ENCODE data around the gene TMEM63B. TPM values are rescaled to one million over a fixed set of nuclear protein-coding genes. Genes with fewer than 3 reads are reported as not detected.
A peak's percentile ranks its signal among the peaks of the same experiment; 100 is the strongest.
"Not testable (repeated sequence)": the region's sequence is repeated elsewhere in the genome, so short reads cannot be mapped to it uniquely, and the experiment has no call there.

Gene TMEM63B
- total RNA-seq, 1 donor from 2014 or later = 46.7 TPM

- DNase-seq (ENCODE audit: low read depth) = no peak
These were observed 15.5 kb downstream of the TMEM63B start for GRCh38 chr6:44142835-44143234.

- DNase-seq (ENCODE audit: low read depth) = no peak
These were observed 16.4 kb downstream of the TMEM63B start for GRCh38 chr6:44143731-44144130.

GRCh38 chr6:44144536-44144935, 17.2 kb downstream of the TMEM63B start:
- DNase-seq (ENCODE audit: low read depth) = not testable (repeated sequence)

GRCh38 chr6:44145839-44146238, 18.5 kb downstream of the TMEM63B start:
- DNase-seq (ENCODE audit: low read depth) = no peak

DNA sequence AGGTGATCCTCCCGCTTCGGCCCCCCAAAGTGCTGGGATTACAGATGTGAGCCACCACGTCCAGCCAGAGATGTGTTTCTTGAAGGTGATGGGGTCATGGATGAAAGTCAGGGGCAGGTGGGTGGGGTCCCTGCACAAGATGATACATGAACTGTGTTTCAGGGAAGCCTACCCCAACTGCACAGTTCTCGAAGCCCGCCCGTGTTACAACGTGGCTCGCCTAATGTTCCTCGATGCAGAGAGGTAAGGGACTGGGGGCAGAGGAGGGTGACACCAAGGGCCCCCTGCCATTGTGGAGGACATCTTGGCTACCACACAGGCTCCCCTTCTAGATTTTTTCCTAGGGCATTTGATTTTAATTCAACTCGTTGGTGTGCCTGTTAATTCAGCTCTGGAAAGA, 19.3 kb downstream of the TMEM63B start:
- DNase-seq (ENCODE audit: low read depth) = no peak

GRCh38 chr6:44147256-44147655, 19.9 kb downstream of the TMEM63B start:
- no peak for DNase-seq (ENCODE audit: low read depth)

GRCh38 chr6:44148306-44148705, 21.0 kb downstream of the TMEM63B start:
- no peak for DNase-seq (ENCODE audit: low read depth)

DNA sequence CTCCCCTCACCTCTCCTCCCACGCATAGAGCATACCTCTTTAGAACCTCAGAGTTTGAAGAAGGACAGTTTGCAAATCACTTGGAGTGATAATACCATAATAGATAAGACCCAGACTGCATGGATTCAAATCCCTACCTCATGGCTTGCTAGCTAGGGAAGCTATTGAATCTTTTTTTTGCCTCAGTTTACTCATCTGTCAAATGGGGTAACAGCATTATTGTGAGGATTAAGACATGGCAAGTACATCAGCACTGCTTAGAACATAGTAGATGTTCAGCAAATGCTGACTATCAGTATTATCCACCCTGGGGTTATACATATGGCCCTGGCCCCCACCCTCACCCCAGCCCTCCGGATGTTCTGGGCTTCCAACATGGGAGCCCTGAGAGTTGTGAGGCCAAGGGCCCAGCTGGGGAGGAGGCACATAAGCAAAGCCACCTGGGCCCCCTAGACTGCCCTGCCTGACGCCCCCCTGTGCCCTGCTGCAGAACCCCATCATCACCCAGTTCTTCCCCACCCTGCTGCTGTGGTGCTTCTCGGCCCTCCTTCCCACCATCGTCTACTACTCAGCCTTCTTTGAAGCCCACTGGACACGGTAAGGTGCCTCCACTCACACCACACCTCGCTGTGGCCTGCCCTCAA, 22.1 kb downstream of the TMEM63B start:
- DNase-seq (ENCODE audit: low read depth) = no peak

- DNase-seq (ENCODE audit: low read depth) = no peak
These were observed 23.1 kb downstream of the TMEM63B start for GRCh38 chr6:44150317-44150917.

DNA sequence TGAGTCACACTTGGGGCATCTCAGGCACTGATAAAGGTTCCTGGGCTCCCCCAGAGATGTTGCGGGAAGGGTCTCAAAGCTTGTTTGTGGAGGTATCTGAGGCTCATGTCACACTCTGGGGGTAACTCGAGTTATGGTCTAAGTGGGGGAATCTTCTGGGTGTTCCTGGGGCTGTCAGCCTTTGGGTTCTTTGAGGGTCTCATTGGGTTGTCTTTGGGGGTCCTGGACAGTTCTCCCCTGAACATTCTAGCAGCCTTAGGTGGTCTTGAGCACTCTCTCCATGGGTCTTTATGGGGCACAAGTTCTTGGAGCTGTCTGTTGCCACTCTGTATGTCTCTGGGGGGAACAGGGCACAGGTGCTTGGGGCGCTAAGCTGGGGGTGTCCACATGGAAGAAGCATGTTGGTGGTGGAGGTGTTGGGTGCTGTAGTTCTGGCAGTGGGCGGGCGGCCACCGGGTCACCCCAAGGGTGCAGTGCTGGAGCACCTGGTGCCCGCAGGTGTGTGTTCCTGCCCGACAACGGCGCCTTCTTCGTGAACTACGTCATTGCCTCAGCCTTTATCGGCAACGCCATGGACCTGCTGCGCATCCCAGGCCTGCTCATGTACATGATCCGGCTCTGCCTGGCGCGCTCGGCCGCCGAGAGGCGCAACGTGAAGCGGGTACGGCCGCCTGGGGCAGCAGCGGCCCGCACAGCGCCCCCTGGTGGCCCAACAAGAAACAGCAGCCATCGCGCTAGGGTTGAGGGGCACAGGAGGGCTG, 24.2 kb downstream of the TMEM63B start:
- peak; percentile 60 for DNase-seq (ENCODE audit: low read depth)

DNA sequence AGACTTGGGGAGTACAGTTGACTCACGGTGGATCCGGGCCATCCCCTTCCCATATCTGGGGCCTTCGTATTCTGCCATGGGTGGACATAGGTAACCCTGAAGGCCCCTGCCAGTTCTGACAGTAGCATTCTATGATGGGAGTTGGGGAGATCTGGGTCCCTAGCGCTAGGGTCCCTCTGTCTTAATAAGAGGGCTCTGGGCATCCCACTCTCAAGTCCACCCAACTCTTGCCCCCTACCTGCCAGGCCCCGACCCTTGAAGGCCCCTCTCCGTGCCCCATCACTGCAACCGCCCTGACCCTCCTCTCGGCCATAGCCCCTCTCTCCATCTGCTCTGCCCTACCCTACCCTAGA, 24.7 kb downstream of the TMEM63B start:
- DNase-seq (ENCODE audit: low read depth) = no peak

DNA sequence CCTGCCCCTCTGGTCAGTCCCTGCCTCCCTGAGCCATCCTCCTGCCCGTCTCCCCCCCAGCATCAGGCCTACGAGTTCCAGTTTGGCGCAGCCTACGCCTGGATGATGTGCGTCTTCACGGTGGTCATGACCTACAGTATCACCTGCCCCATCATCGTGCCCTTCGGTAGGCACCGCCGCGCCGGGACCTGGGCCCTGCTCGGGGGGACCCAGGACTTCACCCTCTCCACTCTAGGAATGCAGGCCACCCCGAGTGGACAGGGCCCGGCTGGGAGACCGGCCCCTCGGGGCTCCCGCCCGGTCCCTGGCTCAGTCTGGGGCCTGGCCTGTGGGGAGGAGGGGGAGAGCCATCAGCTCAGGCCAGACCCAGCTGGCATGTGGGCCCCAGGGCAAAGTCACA, 25.2 kb downstream of the TMEM63B start:
- no peak for DNase-seq (ENCODE audit: low read depth)

DNA sequence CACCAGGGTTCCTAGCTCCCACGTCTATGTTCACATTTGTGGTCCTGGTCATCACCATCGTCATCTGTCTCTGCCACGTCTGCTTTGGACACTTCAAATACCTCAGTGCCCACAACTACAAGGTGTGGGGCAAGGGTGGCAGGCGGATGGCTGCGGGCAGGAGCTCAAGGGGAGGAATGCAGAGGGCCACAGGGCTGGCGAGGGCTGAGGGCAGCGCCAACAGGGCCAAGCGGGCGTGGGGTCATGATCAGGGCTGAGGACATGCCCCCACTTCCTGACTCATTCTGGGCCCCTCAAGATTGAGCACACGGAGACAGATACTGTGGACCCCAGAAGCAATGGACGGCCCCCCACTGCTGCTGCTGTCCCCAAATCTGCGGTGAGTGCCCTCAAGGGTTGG, 26.7 kb downstream of the TMEM63B start:
- no peak for DNase-seq (ENCODE audit: low read depth)

GRCh38 chr6:44156494-44157151, 29.3 kb downstream of the TMEM63B start:
- no peak for DNase-seq (ENCODE audit: low read depth)

DNA sequence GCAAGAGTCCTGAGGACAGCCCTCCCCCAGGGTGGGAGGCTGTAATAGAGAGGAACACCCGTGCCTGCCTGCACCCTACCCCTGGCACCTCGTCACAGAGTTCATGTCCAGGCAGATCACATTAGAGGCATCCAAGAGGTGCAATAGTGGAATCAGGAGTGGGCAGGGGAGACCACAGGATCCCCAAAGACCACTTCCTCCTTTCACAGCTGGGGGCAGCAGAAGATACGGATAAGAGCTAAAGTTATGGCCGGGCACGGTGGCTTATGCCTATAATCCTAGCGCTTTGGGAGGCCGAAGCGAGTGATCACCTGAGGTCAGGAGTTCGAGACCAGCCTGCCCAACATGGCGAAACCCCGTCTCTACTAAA, 29.8 kb downstream of the TMEM63B start:
- no peak for DNase-seq (ENCODE audit: low read depth)

- DNase-seq (ENCODE audit: low read depth) = no peak
These were observed 31.4 kb downstream of the TMEM63B start, which contains the start of gene CAPN11 for GRCh38 chr6:44158770-44159228. Gene CAPN11 (plus strand): TSS chr6:44158820. CDS start chr6:44158849, 29 bp downstream.

DNA sequence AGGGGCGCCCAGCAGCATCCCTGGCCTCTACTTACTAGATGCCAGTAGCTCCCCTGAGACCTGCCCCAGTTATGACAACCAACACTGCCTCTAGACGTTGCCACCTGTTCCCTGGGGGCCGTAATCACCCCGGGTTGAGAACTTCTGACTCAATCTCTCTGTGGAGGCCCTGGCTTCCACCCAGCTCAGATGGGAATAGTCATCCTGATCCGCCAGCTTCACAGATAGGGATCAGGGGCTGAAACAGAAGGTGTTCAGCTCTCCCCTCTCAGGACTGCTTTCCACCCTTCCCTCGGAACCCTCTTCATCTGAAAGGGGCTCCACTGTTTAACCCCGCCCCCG, 34.6 kb downstream of the TMEM63B start:
- DNase-seq (ENCODE audit: low read depth) = peak; percentile 79

DNA sequence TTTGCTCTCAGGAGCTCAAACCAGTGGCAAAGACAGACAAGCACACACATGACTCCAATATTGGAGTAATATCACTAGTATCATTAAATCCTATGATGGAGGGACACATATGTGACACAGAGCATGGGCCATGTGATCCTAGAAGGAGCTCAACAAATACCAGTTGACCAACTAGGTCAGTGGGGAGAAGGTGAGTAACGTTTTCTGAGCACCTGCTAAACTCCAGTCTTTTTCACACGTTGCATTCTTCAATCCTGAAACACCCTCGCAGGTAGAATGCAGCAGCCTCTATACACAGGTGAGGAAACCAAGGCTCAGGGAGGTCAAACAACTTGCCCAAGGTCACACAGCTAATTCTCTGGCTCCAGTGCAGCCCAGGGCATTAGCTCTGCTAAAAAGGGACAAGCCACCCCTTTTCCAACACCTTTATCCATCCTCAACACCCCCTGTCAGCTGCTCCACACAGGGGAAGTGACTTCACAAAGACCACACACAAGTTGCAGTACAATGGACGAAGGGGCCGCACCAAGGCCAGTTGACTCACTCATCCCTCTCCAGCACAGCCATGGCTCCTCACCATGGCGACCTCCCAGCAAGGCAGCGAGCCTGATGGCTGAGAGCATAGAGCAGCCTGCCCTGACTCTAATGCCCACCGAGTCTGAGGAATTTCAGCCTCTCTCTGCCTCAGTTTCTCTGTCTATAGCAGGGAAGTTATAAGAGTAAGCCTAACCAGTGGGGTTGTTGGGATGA, 35.7 kb downstream of the TMEM63B start:
- DNase-seq (ENCODE audit: low read depth) = no peak

DNA sequence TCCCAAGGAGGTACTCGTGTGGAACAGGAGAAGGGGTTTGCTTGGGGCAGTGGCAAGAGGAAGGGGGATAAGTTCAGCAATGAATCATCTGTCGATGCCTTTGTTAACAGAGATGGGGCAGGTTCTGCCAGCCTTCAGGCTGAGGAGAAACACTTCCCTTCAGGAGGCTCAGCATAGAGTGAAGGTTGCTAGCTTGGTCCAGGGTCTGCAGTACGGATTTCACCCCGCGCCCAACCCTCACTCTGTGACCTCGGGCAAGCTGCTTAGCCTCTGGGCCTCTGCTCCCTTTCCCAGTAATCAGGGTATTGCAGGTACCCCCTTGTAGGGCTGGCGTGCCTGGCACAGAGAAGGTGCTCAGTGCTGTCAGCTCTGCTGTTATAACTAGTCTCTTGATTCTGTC, 38.8 kb downstream of the TMEM63B start:
- DNase-seq (ENCODE audit: low read depth) = no peak

DNA sequence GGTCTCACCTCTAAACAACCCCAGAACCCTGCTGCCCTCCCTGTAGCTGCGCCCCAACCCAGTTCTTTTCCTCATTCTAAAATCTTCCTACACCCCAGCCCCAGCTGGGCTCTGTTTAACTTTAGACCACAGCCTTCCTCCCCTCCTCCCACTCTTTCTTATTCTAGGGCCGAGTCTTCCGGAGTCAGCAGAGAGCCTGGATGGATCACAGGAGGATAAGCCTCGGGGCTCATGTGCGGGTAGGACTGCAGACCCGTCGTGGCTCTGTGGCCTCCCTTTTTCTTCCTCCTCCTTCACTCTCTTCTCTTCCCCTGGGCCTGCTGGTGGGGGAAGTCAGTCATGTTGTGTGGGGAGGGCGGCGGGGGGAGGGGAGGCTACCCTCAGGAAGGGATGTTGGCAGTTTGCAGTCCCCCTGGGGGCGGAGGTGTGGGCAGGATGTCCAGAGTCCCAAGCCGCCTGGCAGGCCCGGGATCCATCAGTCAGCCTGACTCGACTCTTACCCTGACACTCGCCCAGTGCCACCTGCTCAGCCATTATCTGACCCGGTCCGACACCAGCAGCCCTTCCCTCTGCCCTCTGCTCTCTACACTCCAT, 39.3 kb downstream of the TMEM63B start:
- no peak for DNase-seq (ENCODE audit: low read depth)

DNA sequence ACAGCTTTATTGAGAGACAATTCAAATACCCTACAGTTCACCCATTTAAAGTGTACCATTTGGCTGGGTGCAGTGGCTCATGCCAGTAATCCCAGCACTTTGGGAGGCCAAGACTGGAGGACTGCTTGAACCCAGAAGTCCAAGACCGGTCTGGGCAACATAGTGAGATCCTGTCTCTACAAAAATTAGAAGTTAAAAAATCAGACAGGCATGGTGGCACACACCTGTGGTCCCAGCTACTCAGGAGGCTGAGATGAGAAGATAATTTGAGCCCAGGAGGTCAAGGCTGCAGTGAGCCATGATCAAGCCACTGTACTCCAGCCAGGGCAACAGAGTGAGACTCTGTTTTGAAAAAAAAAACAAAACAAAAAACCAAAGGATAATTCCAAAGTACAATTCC, 40.2 kb downstream of the TMEM63B start:
- no peak for DNase-seq (ENCODE audit: low read depth)
